ENCODE data around the gene DTX2.
"Not testable (repeated sequence)": the region's sequence is repeated elsewhere in the genome, so short reads cannot be mapped to it uniquely, and the experiment has no call there.

GRCh38 chr7:76479628-76480027 is 18.1 kb downstream of the DTX2 start:
- TF ChIP-seq, protein P1, sequence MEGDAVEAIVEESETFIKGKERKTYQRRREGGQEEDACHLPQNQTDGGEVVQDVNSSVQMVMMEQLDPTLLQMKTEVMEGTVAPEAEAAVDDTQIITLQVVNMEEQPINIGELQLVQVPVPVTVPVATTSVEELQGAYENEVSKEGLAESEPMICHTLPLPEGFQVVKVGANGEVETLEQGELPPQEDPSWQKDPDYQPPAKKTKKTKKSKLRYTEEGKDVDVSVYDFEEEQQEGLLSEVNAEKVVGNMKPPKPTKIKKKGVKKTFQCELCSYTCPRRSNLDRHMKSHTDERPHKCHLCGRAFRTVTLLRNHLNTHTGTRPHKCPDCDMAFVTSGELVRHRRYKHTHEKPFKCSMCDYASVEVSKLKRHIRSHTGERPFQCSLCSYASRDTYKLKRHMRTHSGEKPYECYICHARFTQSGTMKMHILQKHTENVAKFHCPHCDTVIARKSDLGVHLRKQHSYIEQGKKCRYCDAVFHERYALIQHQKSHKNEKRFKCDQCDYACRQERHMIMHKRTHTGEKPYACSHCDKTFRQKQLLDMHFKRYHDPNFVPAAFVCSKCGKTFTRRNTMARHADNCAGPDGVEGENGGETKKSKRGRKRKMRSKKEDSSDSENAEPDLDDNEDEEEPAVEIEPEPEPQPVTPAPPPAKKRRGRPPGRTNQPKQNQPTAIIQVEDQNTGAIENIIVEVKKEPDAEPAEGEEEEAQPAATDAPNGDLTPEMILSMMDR (IDR thresholded peaks at IDR 0.05) = not testable (repeated sequence)
- not testable (repeated sequence) for TF ChIP-seq POLR2A (IDR thresholded peaks at IDR 0.05)

Measured in right lobe of liver (tissue), 4 donors.